Testis (tissue), 2 donors: ENCODE results near the gene ZFR.

Experiments
- CTCF ChIP-seq, 3 experiments: fragments of 450-650 bp in 2 of 3; fragments of 200-600 bp in 1 of 3; sonication (generic) in 1 of 3; IDR thresholded peaks; one replicate each; pipeline ENCODE4 v1.5.1; 2016 to 2019; ENCODE audit warnings: antibody characterized with exemption in 3 of 3, mild to moderate bottlenecking in 2 of 3, moderate library complexity in 1 of 3
- POLR2A ChIP-seq: fragments of 450-650 bp; IDR thresholded peaks from one replicate; pipeline ENCODE4 v1.6.1; 2017; ENCODE audit warnings: antibody characterized with exemption, mild to moderate bottlenecking, moderate library complexity

- TF ChIP-seq POLR2A (no peak), CTCF (IDR thresholded peaks at IDR 0.05) (no peak)
These were observed 23.5 kb downstream of the ZFR start for GRCh38 chr5:32421075-32421474.
